ENCODE data around the gene OTOP2. TPM values are rescaled to one million over a fixed set of nuclear protein-coding genes. Genes with fewer than 3 reads are reported as not detected.

OTOP2 gene
- total RNA-seq, 2 donors from 2014 or later = not detected

DNA sequence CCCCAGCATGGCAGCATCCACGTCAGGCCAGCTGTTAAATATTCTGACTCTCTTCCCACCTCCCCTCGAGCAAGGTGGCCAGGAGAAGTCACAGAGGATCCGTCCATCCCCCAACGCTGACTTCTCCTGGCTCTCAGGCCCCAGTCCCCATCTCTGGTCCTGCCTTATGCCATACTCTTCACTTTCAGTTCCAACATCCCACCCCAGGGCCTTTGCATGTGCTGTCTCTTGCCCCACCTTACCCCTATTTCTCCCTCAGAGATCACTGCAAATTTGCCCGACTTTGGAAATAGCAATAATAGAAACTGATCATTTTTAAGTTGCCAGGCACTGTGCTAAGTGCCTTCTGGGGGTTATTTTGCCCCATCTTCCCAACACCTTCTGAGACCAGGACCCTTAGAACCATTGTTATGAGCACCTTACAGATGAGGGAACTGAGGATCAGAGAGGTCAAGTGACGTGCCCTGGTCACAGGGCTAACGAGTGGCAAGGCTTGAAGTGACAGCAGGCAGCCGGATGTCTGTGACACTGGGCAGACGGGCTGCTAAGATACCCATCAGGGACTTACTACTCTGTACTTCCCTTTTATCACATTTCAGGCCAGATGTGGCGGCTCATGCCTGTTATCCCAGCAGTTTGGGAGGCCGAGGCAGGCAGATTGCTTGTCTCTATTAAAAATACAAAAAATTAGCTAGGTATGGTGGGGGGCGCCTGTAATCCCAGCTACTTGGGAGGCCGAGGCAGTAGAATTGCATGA is 30.8 kb downstream of the OTOP2 start:
- Mint-ChIP-seq H3K27ac (no peak overlapping the region), H3K27me3 (ENCODE audit: low read depth) (no peaks in the 10 kb centered on the region), H3K36me3 (ENCODE audit: insufficient read depth in 2 of 2) (no peaks in the 10 kb centered on the region), H3K9me3 (no peaks in the 10 kb centered on the region), H3K4me1 (ENCODE audit: low read depth) (no peaks in the 10 kb centered on the region), H3K4me3 (no peak overlapping the region)
- ATAC-seq (replicated peaks in 1 of 2) (no peak), DNase-seq (no peak)

DNA sequence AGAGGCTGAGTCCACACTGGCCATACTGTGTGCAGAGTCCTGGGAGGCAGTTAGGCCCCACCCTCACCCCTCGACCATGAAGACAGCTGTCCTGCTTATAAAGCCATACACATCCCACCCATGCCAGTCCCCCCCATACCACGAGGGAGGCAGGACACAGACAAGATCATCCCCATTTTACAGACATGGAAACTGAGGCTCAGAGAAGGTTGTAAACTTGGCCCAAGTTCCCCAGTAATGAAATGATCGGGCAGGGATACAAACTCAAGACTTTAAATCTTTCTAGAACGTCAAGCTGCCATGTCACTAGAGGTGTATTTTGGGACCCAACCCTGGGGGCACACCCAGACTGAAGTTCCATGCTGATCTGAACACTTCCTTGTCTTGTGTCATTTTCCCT is 32.0 kb downstream of the OTOP2 start:
- DNase-seq (no peak), ATAC-seq (replicated peaks in 1 of 2) (no peak)
- Mint-ChIP-seq H3K4me1 (ENCODE audit: low read depth) (no peaks in the 10 kb centered on the region), H3K27ac (no peak overlapping the region), H3K27me3 (ENCODE audit: low read depth) (no peaks in the 10 kb centered on the region), H3K4me3 (no peak overlapping the region), H3K36me3 (ENCODE audit: insufficient read depth in 2 of 2) (no peaks in the 10 kb centered on the region), H3K9me3 (no peaks in the 10 kb centered on the region)

DNA sequence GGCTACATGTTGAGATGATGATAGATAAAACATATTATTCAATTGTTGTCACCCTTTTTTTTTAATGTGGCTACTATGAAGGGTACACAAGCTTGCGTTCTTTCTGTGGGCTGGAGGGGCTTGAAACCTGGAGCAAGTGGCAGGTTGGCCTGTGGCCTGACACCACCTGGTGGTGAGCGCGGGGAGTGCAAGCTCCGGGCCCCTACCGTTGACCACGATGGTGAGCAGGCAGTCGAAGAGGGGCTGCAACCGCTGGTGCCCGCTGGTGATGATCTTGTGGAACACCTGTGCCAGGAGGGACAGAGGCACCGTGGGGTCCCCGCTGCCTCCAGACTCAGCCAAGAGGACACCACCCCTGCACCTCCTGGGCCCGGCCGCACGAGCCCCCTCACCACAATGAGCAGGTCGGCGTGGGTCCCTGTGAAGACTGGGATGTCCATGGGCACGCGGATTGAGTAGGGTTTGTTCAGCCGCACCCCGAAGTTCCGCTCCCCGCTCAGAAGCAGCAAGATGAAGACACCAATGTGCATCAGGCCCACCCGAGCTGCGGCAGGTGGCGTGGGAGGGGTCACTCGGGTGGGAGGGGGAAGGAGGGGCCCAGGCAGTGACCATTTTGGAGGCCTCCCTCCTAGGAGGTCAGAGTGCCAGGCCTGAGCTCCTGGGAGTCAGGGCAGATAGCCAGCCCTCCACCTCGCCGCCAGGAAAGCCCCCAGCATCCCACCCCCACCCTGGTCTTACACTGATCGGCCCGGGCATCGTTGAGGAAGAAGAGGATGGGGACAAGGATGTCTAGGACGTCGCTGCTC is 34.1 kb downstream of the OTOP2 start:
- peaks cover 5% of the 10 kb centered on the region for H3K4me1 Mint-ChIP-seq (ENCODE audit: low read depth)
- peak; percentile 85 to 91 for DNase-seq
- H3K4me3 Mint-ChIP-seq = no peak overlapping the region
- no peaks in the 10 kb centered on the region for H3K36me3 Mint-ChIP-seq (ENCODE audit: insufficient read depth in 2 of 2)
- H3K27me3 Mint-ChIP-seq (ENCODE audit: low read depth) = no peaks in the 10 kb centered on the region
- H3K27ac Mint-ChIP-seq = no peak overlapping the region
- H3K9me3 Mint-ChIP-seq = no peaks in the 10 kb centered on the region
- peak; percentile 55 to 64 for ATAC-seq (replicated peaks in 1 of 2)

DNA sequence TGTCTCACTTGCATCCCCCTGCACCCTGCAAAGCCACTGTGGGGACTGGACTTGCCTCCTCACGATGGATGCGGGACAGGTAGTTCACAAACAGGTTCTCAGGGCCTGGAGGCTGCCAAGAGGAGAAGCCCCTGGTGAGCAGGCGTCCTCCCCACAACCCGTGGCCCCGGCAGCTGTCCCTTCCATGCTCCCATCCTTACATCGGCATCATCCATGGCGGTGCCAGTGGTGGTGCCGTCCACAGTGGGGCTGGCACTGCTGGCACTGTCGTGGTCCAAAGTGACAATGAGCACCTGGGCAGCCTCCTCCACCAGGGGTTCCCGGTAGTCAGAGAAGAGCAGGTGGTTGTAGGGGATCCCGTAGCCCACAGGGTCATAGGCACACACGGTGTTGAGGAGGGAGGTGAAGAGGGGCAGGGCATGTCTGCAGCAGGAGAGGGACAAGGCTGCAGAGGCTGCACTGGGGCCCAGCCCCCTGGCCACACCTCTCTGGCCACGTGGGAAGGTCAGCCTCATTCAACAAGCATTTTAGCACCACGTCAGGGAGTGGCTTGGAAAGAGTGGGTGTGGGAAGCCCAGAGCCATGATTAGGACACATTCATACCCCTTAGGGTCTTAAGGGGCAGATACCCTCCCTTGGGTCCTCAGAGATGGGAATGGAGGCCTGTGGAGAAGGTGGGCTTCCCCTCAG is 35.9 kb downstream of the OTOP2 start:
- no peak for DNase-seq
- peaks cover 5% of the 10 kb centered on the region for H3K4me1 Mint-ChIP-seq (ENCODE audit: low read depth)
- H3K27me3 Mint-ChIP-seq (ENCODE audit: low read depth) = no peaks in the 10 kb centered on the region
- H3K36me3 Mint-ChIP-seq (ENCODE audit: insufficient read depth in 2 of 2) = no peaks in the 10 kb centered on the region
- peak overlapping the region in 1 of 2 donors; percentile 5 for H3K4me3 Mint-ChIP-seq
- H3K27ac Mint-ChIP-seq = no peak overlapping the region
- no peak for ATAC-seq (replicated peaks in 1 of 2)
- no peaks in the 10 kb centered on the region for H3K9me3 Mint-ChIP-seq

DNA sequence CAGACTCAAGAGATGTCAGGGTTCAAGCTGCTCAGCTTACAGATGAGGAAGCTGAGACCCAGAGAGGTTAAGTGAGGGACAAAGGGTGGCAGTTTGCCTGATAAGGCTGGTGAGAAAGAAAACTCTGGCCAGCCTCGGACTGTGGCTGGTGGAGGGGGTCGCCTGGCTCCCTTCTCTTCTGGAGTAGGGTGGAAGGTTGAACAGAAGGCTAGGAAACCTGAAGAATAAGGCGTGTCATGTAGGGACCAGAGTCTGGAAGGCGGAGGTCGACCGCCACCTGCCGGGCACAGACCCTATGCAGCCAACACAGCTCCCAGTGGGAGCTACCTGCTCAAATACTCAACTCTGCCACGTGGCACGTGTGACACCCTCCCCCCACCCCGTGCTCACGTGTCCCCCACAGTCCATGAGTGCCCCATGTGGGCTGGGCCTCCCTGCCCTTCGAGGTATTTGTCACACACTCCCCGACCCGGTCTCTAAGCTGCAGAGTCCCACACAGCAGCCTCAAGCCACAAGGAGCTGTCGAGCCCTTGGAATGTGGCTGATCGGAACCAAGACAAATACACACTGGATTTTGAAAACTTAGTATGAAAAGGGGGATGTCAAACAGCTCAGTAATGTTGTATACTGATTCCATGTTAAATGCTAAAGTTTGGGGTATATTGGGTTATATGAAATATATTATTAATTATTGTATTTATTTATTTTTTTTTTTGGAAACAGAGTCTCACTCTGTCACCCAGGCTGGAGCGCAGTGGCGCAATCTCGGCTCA is 36.7 kb downstream of the OTOP2 start:
- H3K27me3 Mint-ChIP-seq (ENCODE audit: low read depth) = no peaks in the 10 kb centered on the region
- H3K4me1 Mint-ChIP-seq (ENCODE audit: low read depth) = peaks cover 5% of the 10 kb centered on the region
- H3K4me3 Mint-ChIP-seq = peak overlapping the region in 1 of 2 donors; percentile 5
- H3K9me3 Mint-ChIP-seq = no peaks in the 10 kb centered on the region
- peak; percentile 32 to 68 for ATAC-seq (replicated peaks in 1 of 2)
- H3K36me3 Mint-ChIP-seq (ENCODE audit: insufficient read depth in 2 of 2) = no peaks in the 10 kb centered on the region
- H3K27ac Mint-ChIP-seq = no peak overlapping the region
- peak; percentile 39 to 62 for DNase-seq

DNA sequence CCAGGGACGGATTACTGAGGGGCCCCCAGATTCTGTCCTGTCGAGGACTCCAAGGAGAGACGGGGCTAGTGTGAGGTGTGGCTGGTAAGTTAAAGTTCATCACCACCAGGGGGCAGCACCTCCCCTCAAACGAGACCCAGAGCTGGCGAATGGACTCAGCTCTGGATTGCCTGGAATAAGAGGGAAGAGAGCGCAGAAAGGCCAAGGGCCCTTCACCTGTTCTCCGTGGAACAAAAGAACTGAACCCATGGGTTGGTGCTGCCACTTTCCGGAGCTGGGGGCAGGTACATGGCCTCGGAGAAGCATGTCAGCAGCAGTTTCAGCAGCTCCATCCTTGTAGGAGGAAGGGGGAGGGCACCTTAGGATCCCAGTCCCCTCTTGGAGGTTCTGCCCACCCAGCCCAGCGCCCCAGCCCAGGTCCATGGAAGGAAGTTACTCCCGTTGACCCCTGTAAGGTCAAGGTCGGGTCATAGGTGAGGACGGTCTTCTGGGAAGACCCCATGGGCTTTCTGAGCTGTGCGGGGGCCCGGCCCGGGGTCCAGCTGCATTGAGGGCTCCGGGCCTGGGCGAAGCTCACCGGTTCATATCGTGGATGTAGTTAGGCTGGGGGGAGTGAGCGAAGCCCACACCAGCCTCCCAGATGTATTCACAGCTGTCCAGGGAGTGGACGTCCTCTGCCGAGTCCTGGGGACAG is 37.7 kb downstream of the OTOP2 start:
- Mint-ChIP-seq H3K4me1 (ENCODE audit: low read depth) (peaks cover 5% of the 10 kb centered on the region), H3K27me3 (ENCODE audit: low read depth) (no peaks in the 10 kb centered on the region), H3K27ac (no peak overlapping the region), H3K4me3 (no peak overlapping the region), H3K36me3 (ENCODE audit: insufficient read depth in 2 of 2) (no peaks in the 10 kb centered on the region), H3K9me3 (no peaks in the 10 kb centered on the region)
- peak; percentile 74 to 78 for ATAC-seq (replicated peaks in 1 of 2)
- DNase-seq = peak; percentile 84 to 89

DNA sequence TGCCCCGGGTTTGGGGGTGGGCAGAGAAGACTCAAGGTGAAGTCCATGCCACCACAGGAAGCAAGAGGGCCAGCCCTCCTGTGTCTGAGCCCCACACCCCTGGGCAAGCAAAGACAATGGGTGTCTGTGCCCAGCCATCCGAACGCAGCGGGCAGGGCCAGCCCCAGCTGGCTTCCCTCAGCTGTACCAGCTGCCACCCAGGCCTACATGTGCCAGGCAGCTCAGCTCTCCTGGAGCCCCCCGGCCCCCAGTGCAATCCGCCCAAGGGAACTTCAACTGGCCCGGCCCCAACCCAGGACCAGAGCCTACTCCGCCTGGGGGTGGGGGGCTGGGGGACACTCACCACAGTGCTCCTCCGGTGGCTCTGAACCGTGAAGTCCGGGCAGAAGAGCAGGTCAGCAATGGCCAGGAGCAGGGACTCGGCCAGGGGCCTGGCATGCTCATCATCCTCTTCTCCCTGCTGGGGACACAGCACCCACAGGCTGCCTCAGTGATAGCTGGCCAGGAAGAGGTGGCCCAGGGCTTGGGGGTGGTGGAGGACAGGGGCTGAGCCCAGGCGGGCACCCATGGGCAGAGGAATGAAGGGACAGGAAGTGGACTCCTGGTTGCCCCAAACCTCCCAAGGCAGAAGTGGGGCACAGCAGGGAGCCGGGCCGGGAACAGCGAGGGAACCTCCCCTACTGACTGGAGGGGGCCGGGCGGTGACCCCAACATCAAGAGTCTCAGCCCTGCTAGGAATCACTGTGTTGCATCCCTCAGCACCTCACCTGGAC is 38.7 kb downstream of the OTOP2 start:
- H3K27me3 Mint-ChIP-seq (ENCODE audit: low read depth) = no peaks in the 10 kb centered on the region
- DNase-seq (no peak), ATAC-seq (replicated peaks in 1 of 2) (no peak)
- peaks cover 5% of the 10 kb centered on the region for H3K4me1 Mint-ChIP-seq (ENCODE audit: low read depth)
- no peak overlapping the region for H3K4me3 Mint-ChIP-seq
- no peak overlapping the region for H3K27ac Mint-ChIP-seq
- no peaks in the 10 kb centered on the region for H3K9me3 Mint-ChIP-seq
- H3K36me3 Mint-ChIP-seq (ENCODE audit: insufficient read depth in 2 of 2) = no peaks in the 10 kb centered on the region

DNA sequence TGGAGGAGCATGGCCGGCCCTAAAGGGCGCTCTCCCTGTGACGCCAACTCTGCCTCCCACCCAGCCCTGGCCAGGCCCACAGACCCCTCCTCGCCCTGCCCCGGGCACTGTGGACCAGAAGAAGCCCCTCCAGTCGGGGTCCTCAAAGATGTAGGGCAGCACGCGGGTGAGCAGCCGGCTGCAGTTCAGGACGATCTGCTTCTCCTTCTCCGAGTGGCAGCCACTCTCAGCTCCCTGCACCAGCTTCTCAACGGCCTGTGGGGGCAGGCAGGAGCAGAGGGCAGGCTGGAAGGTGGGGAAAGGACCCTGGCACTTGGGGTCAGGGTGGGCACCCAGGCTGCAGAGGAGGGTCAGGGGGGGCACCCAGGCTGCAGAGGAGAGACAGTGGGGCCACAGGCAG is 39.6 kb downstream of the OTOP2 start:
- Mint-ChIP-seq H3K9me3 (no peaks in the 10 kb centered on the region), H3K4me3 (no peak overlapping the region), H3K4me1 (ENCODE audit: low read depth) (peaks cover 5% of the 10 kb centered on the region), H3K27ac (no peak overlapping the region), H3K36me3 (ENCODE audit: insufficient read depth in 2 of 2) (no peaks in the 10 kb centered on the region), H3K27me3 (ENCODE audit: low read depth) (no peaks in the 10 kb centered on the region)
- no peak for ATAC-seq (replicated peaks in 1 of 2)
- no peak for DNase-seq

DNA sequence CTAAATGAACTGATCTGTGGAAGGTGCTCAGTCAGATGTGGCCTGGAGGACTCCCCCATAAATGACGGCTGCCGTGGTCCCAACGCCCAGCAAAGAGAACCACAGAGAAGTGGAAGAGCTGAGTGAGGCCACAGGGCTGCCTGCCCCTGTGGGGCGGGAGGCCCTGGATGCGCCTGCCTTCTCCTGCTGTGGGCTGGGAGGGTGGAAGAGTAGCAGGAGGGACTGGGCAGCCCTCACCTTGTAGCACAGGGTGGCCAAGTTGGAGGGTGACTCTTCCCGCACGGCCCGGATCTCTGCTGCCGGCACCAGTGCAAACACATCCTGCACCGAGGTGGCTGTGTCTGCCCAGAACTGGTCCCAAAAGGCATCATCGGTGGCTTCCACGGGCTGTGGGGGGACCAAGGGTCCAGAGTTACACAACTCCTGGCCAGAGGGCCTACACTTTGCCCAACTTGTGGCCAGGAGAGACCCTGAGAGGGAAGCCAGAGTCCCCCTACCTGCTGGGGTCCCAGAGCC is 40.2 kb downstream of the OTOP2 start:
- Mint-ChIP-seq H3K36me3 (ENCODE audit: insufficient read depth in 2 of 2) (no peaks in the 10 kb centered on the region), H3K9me3 (no peaks in the 10 kb centered on the region), H3K4me3 (no peak overlapping the region), H3K4me1 (ENCODE audit: low read depth) (peaks cover 5% of the 10 kb centered on the region), H3K27ac (no peak overlapping the region), H3K27me3 (ENCODE audit: low read depth) (no peaks in the 10 kb centered on the region)
- no peak for ATAC-seq (replicated peaks in 1 of 2)
- DNase-seq = no peak

DNA sequence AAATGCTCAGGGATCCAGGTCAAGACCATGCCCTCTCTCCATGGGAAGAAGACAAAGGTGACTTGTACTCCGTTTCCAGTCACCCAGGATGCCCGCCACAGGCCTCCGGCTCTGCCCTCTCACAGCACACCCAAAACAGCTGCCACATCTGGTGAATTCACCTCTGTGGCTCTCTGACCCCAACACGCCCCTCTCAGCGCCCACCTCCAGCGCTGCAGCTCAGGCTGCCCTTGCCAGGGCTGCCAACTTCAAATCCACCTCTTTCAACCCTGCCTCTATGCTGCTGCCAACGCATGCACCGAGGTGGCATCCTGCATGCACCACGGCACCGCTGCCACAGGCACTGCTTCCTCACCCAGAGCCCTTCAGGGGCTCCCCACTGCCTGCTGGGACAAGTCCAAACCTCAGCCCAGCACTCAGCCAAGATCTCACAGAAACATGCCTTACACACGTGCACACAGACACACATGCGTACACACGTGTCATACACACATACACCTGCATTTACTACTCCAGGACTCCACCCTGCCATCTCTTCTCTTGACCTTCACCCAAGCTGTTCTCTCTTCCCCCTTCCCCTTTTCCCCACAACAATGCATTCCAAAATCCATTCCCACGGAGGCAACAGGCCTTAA is 41.0 kb downstream of the OTOP2 start:
- Mint-ChIP-seq H3K36me3 (ENCODE audit: insufficient read depth in 2 of 2) (no peaks in the 10 kb centered on the region), H3K4me1 (ENCODE audit: low read depth) (peaks cover 5% of the 10 kb centered on the region), H3K27ac (no peak overlapping the region), H3K9me3 (no peaks in the 10 kb centered on the region), H3K27me3 (ENCODE audit: low read depth) (no peaks in the 10 kb centered on the region), H3K4me3 (no peak overlapping the region)
- no peak for DNase-seq
- no peak for ATAC-seq (replicated peaks in 1 of 2)

DNA sequence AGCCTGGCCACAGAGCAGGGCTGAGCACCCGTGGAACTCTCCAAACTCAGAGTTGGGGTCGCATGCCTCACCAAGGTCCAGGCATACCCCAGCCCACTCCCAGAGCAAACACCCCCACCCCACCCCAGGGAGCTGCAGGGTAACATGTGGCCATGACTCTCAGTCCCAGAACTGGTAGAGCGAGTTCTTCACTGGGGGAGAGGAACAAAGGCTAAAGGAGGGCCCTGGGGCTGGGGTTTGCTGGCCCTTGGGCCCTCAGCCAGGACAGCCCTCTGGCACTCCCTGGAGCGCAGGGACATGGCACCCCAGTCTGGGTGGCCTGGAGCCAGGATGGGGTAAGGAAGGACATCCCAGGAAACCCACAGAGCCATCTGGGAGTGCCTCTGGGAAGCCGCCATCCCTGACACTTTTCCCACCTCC is 44.3 kb downstream of the OTOP2 start:
- Mint-ChIP-seq H3K9me3 (no peaks in the 10 kb centered on the region), H3K4me3 (no peak overlapping the region), H3K27ac (no peak overlapping the region), H3K27me3 (ENCODE audit: low read depth) (peaks cover 8% of the 10 kb centered on the region), H3K4me1 (ENCODE audit: low read depth) (peaks cover 7% of the 10 kb centered on the region), H3K36me3 (ENCODE audit: insufficient read depth in 2 of 2) (no peaks in the 10 kb centered on the region)
- no peak for ATAC-seq (replicated peaks in 1 of 2)
- no peak for DNase-seq
